ENCODE data around the gene ALDH1L1. TPM values are rescaled to one million over a fixed set of nuclear protein-coding genes. Genes with fewer than 3 reads are reported as not detected.

The ALDH1L1 gene
- total RNA-seq, 1 donor from 2014 or later, result 1.0 TPM

DNA sequence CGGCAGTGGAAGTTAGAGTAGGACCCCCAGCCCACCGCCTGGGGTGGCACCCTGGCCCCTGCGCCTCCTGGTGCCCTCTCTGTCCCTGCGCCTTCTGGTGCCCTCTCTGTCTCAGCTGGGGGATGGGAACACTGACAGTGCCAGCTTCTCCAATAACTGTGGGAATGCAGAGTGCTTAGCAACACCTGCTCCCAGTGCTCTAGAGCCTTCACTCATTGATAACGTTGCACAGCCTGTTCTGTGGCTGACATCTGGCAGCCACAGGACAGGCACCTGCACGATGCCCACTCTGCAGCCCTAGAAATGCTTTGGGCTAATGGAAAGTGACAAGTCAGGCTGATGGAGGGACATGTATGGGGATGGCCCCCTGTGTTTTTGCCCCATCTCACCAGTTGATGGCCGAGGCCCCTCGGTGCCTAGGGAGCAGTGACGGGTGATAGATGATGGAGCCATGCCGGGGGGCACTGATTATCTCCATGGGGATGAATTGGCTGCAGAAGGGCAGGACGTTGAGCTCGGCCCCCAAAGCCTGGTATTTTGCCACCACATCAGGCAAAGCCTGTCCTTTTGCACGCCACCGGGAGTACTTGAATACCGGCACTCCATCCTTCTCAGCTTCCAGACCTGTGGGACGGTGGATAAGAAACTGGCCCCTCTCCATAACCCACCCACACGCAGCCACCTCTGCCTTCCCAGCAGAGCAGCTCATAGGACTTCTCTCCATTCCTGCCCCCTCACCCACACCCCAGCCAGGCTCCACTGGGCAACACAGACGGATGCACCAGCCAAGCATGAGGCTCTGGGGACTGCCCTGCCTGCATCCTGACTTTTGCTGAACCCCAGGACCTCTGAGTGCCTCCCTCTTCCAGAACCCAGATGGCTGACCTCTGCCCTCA lies 22.1 kb downstream of the ALDH1L1 start:
- Mint-ChIP-seq H3K9me3 (no peaks in the 10 kb centered on the region), H3K4me1 (peaks cover 7% of the 10 kb centered on the region), H3K36me3 (no peaks in the 10 kb centered on the region), H3K27me3 (ENCODE audit: low read depth) (peaks cover 10% of the 10 kb centered on the region), H3K4me3 (no peak overlapping the region), H3K27ac (no peak overlapping the region)
- no peak for TF ChIP-seq CTCF (IDR thresholded peaks at IDR 0.05; ENCODE audit: unreplicated experiment)
- no peak for DNase-seq (ENCODE audit: low spot score in 2 of 2, unreplicated experiment in 2 of 2)

DNA sequence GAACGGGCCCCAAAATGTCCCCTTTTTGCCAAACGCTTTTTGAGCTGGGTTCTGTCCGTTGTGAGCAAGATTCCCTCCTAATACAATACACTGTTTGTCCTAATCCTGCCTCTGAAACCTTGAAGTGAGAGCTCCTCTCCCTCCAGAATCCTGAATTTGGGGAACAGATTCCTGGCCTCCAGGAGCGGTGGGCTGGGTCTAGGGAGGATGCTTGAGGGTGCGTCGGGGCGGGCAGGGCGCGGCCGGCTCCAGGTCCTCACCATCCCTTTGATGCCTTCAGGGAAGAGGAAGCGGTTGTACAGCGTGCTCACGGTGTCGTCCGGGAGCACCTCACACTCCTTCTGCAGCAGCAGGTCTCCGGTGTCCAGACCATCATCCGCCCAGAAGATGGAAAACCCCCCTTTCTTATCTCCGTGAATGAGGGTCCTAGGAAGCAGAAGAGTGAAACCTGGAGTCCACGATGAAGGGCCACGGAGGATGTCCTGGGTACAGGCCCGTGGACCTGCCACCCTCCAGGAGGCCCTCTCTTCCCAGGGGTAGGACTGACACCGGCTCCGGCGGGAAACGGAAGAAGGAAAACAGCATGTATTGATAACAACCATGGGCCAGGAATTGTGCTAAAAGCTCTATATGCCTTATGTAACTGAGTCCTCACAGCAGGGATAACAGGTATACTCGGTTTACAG lies 23.2 kb downstream of the ALDH1L1 start:
- peaks cover under 1% of the 10 kb centered on the region for H3K27me3 Mint-ChIP-seq (ENCODE audit: low read depth)
- no peak for TF ChIP-seq CTCF (IDR thresholded peaks at IDR 0.05; ENCODE audit: unreplicated experiment)
- H3K4me1 Mint-ChIP-seq, result peaks cover 7% of the 10 kb centered on the region
- no peak overlapping the region for H3K4me3 Mint-ChIP-seq
- no peak for DNase-seq (ENCODE audit: low spot score in 2 of 2, unreplicated experiment in 2 of 2)
- H3K27ac Mint-ChIP-seq, result no peak overlapping the region
- H3K9me3 Mint-ChIP-seq, result no peaks in the 10 kb centered on the region
- H3K36me3 Mint-ChIP-seq, result no peaks in the 10 kb centered on the region

- Mint-ChIP-seq H3K36me3 (no peaks in the 10 kb centered on the region), H3K27me3 (ENCODE audit: low read depth) (no peaks in the 10 kb centered on the region), H3K4me3 (no peak overlapping the region), H3K27ac (no peak overlapping the region), H3K9me3 (no peaks in the 10 kb centered on the region), H3K4me1 (peaks cover 7% of the 10 kb centered on the region)
- TF ChIP-seq CTCF (IDR thresholded peaks at IDR 0.05; ENCODE audit: unreplicated experiment), result no peak
- no peak for DNase-seq (ENCODE audit: low spot score in 2 of 2, unreplicated experiment in 2 of 2)
Measured at GRCh38 chr3:126156468-126156867, 23.9 kb downstream of the ALDH1L1 start.

DNA sequence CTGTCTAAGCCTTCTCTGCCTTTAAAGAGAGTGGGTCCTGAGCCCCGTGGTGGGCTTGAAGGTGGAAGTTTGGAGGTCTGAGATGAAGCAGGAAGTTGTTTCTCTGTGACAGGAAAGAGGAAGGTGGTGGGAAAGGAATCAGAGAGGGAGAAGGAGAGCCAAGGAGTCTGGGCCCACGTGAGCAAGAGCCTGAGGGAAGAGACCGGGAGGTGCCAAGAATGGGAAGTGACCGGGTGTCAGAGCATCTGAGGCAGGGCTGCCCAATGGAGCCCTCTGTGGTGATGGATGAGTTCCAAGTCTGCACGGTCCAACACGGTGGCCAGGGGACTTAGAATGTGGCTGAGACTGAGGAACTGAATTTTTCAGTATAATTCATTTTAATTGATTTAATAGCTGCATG lies 24.6 kb downstream of the ALDH1L1 start:
- no peaks in the 10 kb centered on the region for H3K27me3 Mint-ChIP-seq (ENCODE audit: low read depth)
- no peak overlapping the region for H3K27ac Mint-ChIP-seq
- no peak for DNase-seq (ENCODE audit: low spot score in 2 of 2, unreplicated experiment in 2 of 2)
- no peak for TF ChIP-seq CTCF (IDR thresholded peaks at IDR 0.05; ENCODE audit: unreplicated experiment)
- H3K4me3 Mint-ChIP-seq, result no peak overlapping the region
- peaks cover 7% of the 10 kb centered on the region for H3K4me1 Mint-ChIP-seq
- H3K9me3 Mint-ChIP-seq, result no peaks in the 10 kb centered on the region
- no peaks in the 10 kb centered on the region for H3K36me3 Mint-ChIP-seq

GRCh38 chr3:126155280-126155640 lies 25.1 kb downstream of the ALDH1L1 start:
- no peak for TF ChIP-seq CTCF (IDR thresholded peaks at IDR 0.05; ENCODE audit: unreplicated experiment)
- no peaks in the 10 kb centered on the region for H3K9me3 Mint-ChIP-seq
- H3K27me3 Mint-ChIP-seq (ENCODE audit: low read depth), result no peaks in the 10 kb centered on the region

More at GRCh38 chr3:126155280-126155640, 25.1 kb downstream of the ALDH1L1 start:
- H3K4me3 Mint-ChIP-seq, result no peak overlapping the region
- no peak overlapping the region for H3K27ac Mint-ChIP-seq
- H3K36me3 Mint-ChIP-seq, result no peaks in the 10 kb centered on the region
- H3K4me1 Mint-ChIP-seq, result peaks cover 7% of the 10 kb centered on the region
- DNase-seq (ENCODE audit: low spot score in 2 of 2, unreplicated experiment in 2 of 2), result no peak
